NT2/D1 (cell line): ENCODE data around the gene GNAL.

Experiments used
- DNase-seq: peaks from one replicate; pipeline ENCODE4 v3.0.0-alpha.2; 2011; ENCODE audit warnings: low read depth, low spot score
- H3K27me3 ChIP-seq: 2 replicates; pipeline ENCODE4 v1.6.0; 2011; ENCODE audit warnings: mild to moderate bottlenecking; ENCODE audit not compliant: insufficient read length, insufficient read depth
- H3K36me3 ChIP-seq: 2 replicates; pipeline ENCODE4 v1.6.1; 2011; ENCODE audit warnings: mild to moderate bottlenecking, low read length, mixed read lengths; ENCODE audit not compliant: insufficient read depth, insufficient read length
- H3K4me1 ChIP-seq: 2 replicates; pipeline ENCODE4 v1.5.1; 2011; ENCODE audit not compliant: insufficient read depth, insufficient read length
- H3K4me3 ChIP-seq: 2 replicates; pipeline ENCODE4 v1.5.1; 2011; ENCODE audit warnings: low read depth; ENCODE audit not compliant: insufficient read length
- H3K9ac ChIP-seq: 2 replicates; pipeline ENCODE4 v1.6.0; 2011; ENCODE audit warnings: low read depth; ENCODE audit not compliant: insufficient read length
- H3K9me3 ChIP-seq: 2 replicates; pipeline ENCODE4 v1.5.1; 2011; ENCODE audit warnings: mild to moderate bottlenecking, low read length; ENCODE audit not compliant: insufficient read depth
- SUZ12 ChIP-seq: IDR thresholded peaks from 2 replicates; pipeline ENCODE4 v1.6.1; 2011; ENCODE audit not compliant: insufficient read length, insufficient read depth; ENCODE audit errors: extremely low read depth
- YY1 ChIP-seq: IDR thresholded peaks from 2 replicates; pipeline ENCODE4 v1.6.1; 2011; ENCODE audit not compliant: insufficient read length, insufficient read depth
- ZNF274 ChIP-seq: IDR thresholded peaks from 2 replicates; pipeline ENCODE4 v1.6.1; 2011; ENCODE audit warnings: mild to moderate bottlenecking, low read depth, low read length

GNAL gene

GRCh38 chr18:11798271-11798670 lies 109.2 kb downstream of the GNAL start:
- Histone ChIP-seq H3K27me3 (no peaks in the 10 kb centered on the region), H3K36me3 (no peaks in the 10 kb centered on the region), H3K9me3 (no peaks in the 10 kb centered on the region), H3K4me3 (no peak overlapping the region), H3K9ac (no peak overlapping the region), H3K4me1 (no peaks in the 10 kb centered on the region)
- no peak for TF ChIP-seq SUZ12
- TF ChIP-seq ZNF274: no peak
- TF ChIP-seq YY1: no peak
- DNase-seq: no peak

GRCh38 chr18:11799066-11799465 lies 110.0 kb downstream of the GNAL start:
- H3K4me3 ChIP-seq: no peak overlapping the region
- no peaks in the 10 kb centered on the region for H3K4me1 ChIP-seq
- H3K9ac ChIP-seq: no peak overlapping the region
- H3K9me3 ChIP-seq: no peaks in the 10 kb centered on the region
- no peak for DNase-seq
- H3K27me3 ChIP-seq: no peaks in the 10 kb centered on the region
- no peak for TF ChIP-seq YY1
- TF ChIP-seq ZNF274: no peak
- TF ChIP-seq SUZ12: no peak
- no peaks in the 10 kb centered on the region for H3K36me3 ChIP-seq

GRCh38 chr18:11800566-11801334 lies 111.7 kb downstream of the GNAL start:
- H3K36me3 ChIP-seq: no peaks in the 10 kb centered on the region
- H3K4me1 ChIP-seq: no peaks in the 10 kb centered on the region
- no peak for DNase-seq
- no peaks in the 10 kb centered on the region for H3K9me3 ChIP-seq
- no peaks in the 10 kb centered on the region for H3K27me3 ChIP-seq
- H3K9ac ChIP-seq: no peak overlapping the region
- TF ChIP-seq ZNF274 (no peak), SUZ12 (no peak), YY1 (no peak)
- no peak overlapping the region for H3K4me3 ChIP-seq

DNA sequence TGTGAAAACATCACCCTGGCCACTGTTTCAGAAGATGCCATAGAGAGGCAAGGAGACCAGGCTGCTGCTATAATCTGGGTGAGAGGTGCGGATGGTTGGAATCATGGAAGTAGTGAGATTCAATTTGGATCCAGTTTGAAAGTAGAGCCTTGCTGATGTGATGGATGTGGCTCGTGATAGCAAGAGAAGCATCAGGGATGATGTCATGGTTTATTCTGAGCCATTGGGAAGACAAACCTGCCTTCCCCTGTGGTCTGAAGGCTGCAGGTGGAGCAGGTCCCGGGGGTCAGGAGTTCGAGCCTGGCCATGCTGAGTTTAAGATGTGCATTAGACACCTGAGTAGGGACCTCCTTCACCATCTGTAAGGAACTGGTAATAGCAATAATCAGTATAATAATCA lies 112.5 kb downstream of the GNAL start:
- no peak for DNase-seq
- no peak overlapping the region for H3K4me3 ChIP-seq
- TF ChIP-seq YY1: no peak
- no peak for TF ChIP-seq ZNF274
- TF ChIP-seq SUZ12: no peak
- no peaks in the 10 kb centered on the region for H3K27me3 ChIP-seq
- H3K4me1 ChIP-seq: no peaks in the 10 kb centered on the region
- H3K9me3 ChIP-seq: no peaks in the 10 kb centered on the region
- no peak overlapping the region for H3K9ac ChIP-seq
- H3K36me3 ChIP-seq: no peaks in the 10 kb centered on the region

GRCh38 chr18:11802158-11802557 lies 113.1 kb downstream of the GNAL start:
- DNase-seq: no peak
- Histone ChIP-seq H3K9ac (no peak overlapping the region), H3K36me3 (no peaks in the 10 kb centered on the region), H3K4me3 (no peak overlapping the region), H3K9me3 (no peaks in the 10 kb centered on the region), H3K27me3 (no peaks in the 10 kb centered on the region), H3K4me1 (peaks cover 2% of the 10 kb centered on the region)
- no peak for TF ChIP-seq SUZ12
- no peak for TF ChIP-seq ZNF274
- TF ChIP-seq YY1: no peak

DNA sequence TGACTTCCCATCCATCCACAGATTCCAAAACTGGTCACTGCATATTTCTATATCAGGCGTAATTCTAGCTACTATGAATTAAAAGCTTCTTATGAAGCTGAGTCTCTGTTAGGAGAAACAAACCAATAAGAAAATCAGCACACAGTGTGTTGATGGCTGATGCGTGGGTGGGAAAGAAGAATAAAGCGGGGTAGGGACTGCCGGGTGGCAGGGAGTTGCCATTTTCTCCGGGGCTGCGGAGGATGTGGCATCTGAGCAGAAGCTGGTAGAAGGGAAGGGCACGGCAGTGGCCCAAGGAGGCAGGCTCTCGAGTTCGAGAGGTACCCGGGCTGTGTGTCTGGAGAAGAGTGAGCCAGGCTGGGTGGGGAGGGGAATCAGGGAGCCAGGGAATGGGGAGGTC lies 113.5 kb downstream of the GNAL start:
- Histone ChIP-seq H3K9ac (no peak overlapping the region), H3K9me3 (no peaks in the 10 kb centered on the region), H3K36me3 (no peaks in the 10 kb centered on the region), H3K4me1 (peaks cover 6% of the 10 kb centered on the region), H3K4me3 (no peak overlapping the region), H3K27me3 (no peaks in the 10 kb centered on the region)
- TF ChIP-seq YY1: no peak
- TF ChIP-seq ZNF274: no peak
- no peak for TF ChIP-seq SUZ12
- DNase-seq: no peak

DNA sequence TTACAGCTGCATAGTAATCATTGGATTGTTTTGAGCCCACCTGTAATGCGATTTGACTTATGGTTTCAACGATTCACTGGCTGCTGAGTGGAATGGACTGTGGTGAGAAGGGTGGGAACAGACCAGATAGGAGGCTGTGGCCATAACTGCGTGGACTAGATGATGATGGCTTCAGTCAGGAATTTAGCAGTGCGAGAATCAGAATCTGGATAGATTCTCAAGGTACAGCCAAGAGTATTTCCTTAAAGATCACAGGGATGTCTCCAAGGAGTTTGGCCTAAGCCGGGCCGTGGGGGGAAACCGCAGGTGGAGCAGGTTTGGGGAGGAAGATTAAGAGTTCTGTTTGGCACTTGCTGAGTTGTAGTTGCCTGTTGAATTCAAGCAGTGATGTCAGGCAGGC lies 118.2 kb downstream of the GNAL start:
- TF ChIP-seq YY1 (no peak), SUZ12 (no peak), ZNF274 (no peak)
- no peak overlapping the region for H3K9ac ChIP-seq
- no peaks in the 10 kb centered on the region for H3K27me3 ChIP-seq
- peaks cover 18% of the 10 kb centered on the region for H3K4me1 ChIP-seq
- H3K4me3 ChIP-seq: no peak overlapping the region
- H3K36me3 ChIP-seq: no peaks in the 10 kb centered on the region
- no peak for DNase-seq
- H3K9me3 ChIP-seq: no peaks in the 10 kb centered on the region
